ENCODE results near the gene ITPA. TPM values are rescaled to one million over a fixed set of nuclear protein-coding genes. Genes with fewer than 3 reads are reported as not detected.

Gene ITPA
- total RNA-seq, 1 experiment from 2014 or later, result 42.5 TPM

GRCh38 chr20:3273371-3273770 lies 64.1 kb downstream of the ITPA start:
- no peak for TF ChIP-seq CTCF (IDR thresholded peaks at IDR 0.05; ENCODE audit: unreplicated experiment)
- no TSS peak for BruUV-seq (replicated peaks)
- Mint-ChIP-seq H3K4me1 (ENCODE audit: low read depth, unreplicated experiment) (no peaks in the 10 kb centered on the region), H3K4me3 (ENCODE audit: low read depth, unreplicated experiment) (no peak overlapping the region), H3K27me3 (ENCODE audit: unreplicated experiment) (no peaks in the 10 kb centered on the region), H3K27ac (ENCODE audit: unreplicated experiment) (no peak overlapping the region), H3K9me3 (ENCODE audit: low read depth, unreplicated experiment) (no peaks in the 10 kb centered on the region), H3K36me3 (ENCODE audit: insufficient read depth, unreplicated experiment) (peaks cover 7% of the 10 kb centered on the region)
- intact Hi-C loops (cut with micrococcal nuclease; ENCODE audit: unreplicated experiment), result no loop called here
- no peak for DNase-seq
- CTCF ChIA-PET, result interaction anchor here (0.7 kb wide), 1 partner anchor 288 kb away, joined by 3 read pairs; no protein-coding TSS in a partner anchor

Other genes with a start within 250 kb of the ITPA start
- 0.50 and 1.7 TPM in 2 replicates for gene GNRH2, start 165.9 kb upstream of the ITPA start, total RNA-seq (2022)
- 30.7 and 35.6 TPM in 2 replicates for gene MRPS26, start 163.4 kb upstream of the ITPA start, total RNA-seq (2022)
- not detected in 2 replicates for gene OXT, start 137.9 kb upstream of the ITPA start, total RNA-seq (2022)
- not detected in 2 replicates for gene AVP, start 124.8 kb upstream of the ITPA start, total RNA-seq (2022)
- 13.3 and 13.9 TPM in 2 replicates for gene FASTKD5, start 49.6 kb upstream of the ITPA start, total RNA-seq (2022)
- gene UBOX5, start 49.6 kb upstream of the ITPA start, total RNA-seq (2022), result 3.3 and 4.3 TPM in 2 replicates
- 10.4 and 11.4 TPM in 2 replicates for gene LZTS3, start 35.9 kb upstream of the ITPA start, total RNA-seq (2022)
- gene DDRGK1, start 4.8 kb upstream of the ITPA start, total RNA-seq (2022), result 30.9 and 36.3 TPM in 2 replicates
- gene SLC4A11, start 29.7 kb downstream of the ITPA start, total RNA-seq (2022), result 9.4 and 11.0 TPM in 2 replicates
- gene DNAAF9, start 198.2 kb downstream of the ITPA start, total RNA-seq (2022), result 6.3 and 7.4 TPM in 2 replicates

All from Calu3 (cell line).